GM19023 (cell line): ENCODE data around the gene TMEM244.
"Not testable (repeated sequence)": the region's sequence is repeated elsewhere in the genome, so short reads cannot be mapped to it uniquely, and the experiment has no call there.

Experiments used
- ATAC-seq: cut with Tn5 transposase; IDR thresholded peaks from one replicate; pipeline ENCODE4 v1.9.1; 2021; ENCODE audit warnings: mild to moderate bottlenecking, moderate library complexity; ENCODE audit not compliant: unreplicated experiment

TMEM244 gene

DNA sequence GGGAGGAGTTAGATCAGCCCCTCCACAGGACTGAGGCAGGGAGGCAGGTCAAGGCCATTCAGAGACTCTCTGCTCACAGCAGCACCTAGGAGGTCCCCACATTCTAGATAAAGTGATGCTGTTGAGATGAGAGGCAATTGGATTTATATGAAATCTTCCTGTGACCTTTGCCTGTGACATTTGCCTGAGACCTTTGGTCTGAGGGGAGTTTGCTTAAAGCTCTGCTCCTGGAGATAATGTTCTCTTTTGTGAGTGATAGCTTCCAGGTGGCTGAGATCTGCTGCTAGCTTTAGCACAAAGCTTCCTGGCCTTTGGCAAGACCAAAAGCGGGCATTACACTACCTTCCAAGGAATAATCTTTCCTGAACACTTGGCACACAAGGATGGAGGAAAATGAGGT lies 43.3 kb downstream of the TMEM244 start:
- no peak for ATAC-seq

DNA sequence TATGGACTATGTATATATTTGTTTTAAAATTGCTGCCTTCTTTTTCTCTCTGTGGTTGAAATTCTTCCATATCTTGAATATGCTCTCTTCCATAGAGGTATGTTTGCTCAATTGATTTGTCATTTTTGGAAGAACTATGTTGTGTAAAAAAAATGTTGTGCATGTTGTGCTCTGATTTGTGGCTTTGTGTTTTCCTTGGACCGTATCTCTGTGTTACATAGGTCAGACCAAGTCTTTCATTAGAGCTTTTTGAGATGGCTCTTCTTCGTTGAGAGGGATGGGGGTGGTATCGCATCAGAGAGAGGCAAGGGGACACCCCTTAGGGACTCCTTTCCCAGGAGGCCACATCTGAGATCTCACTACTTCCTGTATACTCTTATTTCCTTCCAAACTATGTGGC lies 43.8 kb downstream of the TMEM244 start:
- no peak for ATAC-seq

DNA sequence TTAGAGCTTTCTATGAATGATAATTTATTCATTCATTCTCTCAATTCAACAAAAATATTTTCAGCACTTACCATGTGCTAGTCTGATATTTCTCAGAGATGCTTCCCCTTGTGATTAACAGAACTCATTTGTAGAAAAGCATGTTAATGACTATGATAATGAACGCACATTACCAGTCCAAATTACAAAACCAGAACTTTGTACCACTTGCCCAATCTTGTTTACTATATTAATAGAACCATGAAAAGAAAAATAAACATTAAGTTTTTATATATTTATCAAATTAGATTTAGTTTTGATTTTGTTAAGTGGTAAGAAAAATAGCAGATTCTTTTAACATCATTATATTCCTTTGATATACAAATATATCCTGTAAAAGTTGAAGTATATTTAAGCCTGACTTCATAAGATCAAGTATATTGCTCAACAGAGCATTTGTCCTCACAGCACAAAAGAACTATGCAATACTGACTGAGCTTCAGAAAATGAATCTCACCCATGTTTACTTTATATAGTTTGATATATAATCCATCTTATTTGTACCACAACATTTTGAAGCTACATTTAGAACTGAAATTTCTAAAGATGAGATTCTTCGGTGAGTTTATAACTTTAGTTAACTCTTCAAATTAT lies 48.9 kb downstream of the TMEM244 start:
- ATAC-seq, result no peak

DNA sequence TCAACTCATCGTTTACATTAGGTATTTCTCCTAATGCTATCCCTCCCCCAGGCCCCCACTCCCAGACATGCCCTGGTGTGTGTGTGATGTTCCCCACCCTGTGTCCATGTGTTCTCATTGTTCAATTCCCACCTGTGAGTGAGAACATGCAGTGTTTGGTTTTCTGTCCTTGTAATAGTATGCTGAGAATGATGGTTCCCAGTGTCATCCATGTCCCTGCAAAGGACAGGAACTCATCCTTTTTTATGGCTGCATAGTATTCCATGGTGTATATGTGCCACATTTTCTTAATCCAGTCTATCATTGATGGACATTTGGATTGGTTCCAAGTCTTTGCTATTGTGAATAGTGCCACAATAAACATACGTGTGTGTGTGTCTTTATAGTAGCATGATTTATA lies 54.0 kb downstream of the TMEM244 start:
- not testable (repeated sequence) for ATAC-seq

DNA sequence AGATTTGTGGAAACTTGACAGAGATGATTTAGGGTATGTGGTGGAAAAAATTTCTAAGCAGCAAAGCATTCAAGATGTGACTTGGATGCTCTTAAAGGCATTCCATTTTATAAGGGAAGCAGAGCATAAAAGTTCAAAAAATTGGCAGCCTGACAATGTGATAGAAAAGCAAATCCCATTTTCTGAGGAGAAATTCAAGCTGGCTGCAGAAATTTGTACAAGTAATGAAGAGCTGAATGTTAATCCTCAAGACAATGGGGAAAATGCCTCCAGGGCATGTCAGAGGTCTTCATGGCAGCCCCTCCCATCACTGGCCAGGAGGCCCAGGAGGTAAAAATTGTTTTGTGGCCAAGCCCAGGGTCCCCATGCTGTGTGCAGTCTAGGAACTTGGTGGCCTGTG lies 58.2 kb downstream of the TMEM244 start:
- ATAC-seq, result not testable (repeated sequence)

DNA sequence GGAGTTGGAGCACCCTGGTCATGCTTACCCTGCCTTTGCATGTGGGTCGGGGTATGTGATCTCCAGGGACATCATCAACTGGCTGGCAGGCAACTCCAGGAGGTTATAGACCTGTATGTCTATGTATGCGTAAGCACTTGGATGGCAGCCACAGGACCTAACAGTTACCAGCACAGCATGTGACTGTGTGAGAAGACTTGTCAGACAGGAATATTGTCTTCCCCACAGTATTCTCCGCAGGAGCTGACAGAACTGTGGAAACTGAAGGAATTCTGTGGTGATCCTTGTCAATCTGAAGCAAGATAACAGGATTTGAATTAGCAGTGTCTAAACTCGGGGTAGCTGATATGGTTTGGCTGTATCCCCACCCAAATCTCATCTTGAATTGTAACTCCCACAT lies 59.2 kb downstream of the TMEM244 start:
- ATAC-seq, result no peak

DNA sequence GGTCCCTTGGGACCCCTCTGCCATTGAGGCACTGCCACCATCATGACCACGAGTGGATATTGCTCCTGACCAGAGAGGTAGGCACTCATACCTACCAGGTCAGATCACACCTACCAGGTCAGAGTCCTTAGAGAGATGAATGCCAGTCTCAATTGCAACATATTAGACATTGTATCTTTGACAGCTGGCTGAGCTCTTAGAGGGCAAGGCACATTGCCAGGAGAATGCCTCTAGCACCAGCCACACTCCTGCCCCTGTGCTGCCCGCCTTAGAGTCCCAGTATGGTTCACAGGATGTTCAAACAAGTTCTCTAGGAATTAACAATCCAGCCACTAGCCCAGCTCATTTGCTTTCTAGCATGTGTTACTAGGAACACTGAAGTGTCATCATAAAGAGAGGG lies 65.9 kb downstream of the TMEM244 start:
- no peak for ATAC-seq

DNA sequence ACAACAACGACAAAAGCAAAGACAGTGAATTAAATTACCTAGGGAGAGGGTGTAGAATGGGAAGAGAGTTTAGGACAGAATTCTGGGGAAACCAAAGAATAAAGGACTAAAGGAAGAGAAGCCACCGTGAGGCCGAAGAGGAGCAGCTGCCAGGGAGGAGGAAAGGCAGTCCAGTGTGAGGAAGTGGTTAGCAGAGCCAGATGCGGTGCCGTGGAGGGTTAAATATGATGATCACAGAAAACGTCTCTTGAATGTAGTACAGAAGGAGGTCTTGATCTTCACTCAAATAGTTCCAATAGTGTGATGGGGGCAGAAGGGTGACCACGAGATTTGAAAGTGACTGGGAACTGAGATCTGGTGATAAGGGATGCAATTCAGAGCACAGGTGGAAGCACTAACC lies 67.7 kb downstream of the TMEM244 start:
- no peak for ATAC-seq

DNA sequence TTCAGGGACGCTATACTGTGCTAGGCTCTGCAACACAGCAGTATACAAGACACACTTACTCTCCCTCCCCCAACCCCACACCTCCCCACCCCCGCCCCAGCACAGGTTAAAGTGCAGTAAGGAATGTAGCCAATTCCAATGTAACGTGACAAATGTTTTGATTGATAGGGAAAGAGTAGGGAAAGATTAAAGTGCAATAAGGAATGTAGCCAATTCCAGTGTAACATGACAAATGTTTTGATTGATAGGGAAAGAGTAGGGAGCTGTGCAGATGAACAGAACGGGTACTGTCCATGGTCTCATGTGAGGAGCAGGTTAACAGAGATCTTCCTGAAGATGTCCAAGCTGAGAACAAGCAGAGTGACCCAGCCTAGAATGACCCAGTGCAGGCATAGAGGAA lies 69.1 kb downstream of the TMEM244 start:
- no peak for ATAC-seq

DNA sequence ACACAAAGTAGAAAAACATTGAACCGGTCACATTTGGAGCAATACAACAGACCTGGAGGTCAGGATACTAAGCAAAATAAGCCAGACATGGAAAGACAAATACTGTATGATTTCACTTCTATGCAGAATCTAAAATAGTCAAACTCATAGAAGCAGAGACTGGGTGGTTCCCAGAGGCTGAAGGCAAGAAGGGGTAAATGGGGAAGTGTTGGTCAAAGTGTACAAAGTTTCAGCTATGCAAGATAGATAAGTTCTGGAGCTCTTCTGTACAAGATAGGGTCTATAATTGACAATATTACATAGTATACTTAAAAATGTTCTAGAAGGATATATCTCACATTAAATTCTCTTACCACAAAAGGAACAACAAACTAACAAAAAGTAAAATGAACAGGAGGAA lies 70.3 kb downstream of the TMEM244 start:
- ATAC-seq, result no peak

DNA sequence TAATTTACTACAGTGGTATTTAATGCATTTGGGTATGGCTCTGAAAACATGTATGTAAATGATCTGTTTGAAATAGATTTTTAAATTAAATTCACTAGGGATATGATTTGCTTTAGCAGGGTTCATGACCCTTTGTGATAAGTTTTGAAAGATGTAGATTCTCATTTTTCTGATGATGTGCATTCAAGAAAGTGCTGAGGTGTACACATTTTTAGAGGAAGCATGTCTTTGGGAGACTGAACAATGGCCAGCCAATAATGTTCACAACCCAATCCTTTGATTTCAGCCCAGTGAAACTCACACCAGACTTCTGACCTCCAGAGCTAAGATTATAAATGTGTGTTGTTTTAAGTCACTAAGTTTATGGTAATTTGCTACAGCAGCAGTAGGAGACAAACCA lies 71.1 kb downstream of the TMEM244 start:
- no peak for ATAC-seq

DNA sequence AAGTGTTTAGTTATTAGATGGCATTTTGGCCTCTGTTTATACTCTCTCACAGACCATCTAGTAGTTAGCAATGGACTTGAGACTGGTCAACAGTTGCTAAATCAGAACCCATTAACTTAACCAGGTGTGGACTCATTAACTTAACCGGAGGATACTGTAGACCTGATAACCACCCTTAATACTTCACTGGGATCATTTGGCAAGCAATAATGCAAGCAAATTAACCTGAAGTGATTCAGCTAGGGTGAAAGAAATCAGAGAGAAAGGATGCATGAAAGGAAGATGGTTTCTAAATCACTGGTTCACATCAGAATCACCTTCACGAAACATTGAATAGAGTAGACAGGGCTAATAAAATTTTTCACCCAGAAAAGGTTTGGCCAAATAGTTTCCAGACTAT lies 73.3 kb downstream of the TMEM244 start:
- no peak for ATAC-seq

DNA sequence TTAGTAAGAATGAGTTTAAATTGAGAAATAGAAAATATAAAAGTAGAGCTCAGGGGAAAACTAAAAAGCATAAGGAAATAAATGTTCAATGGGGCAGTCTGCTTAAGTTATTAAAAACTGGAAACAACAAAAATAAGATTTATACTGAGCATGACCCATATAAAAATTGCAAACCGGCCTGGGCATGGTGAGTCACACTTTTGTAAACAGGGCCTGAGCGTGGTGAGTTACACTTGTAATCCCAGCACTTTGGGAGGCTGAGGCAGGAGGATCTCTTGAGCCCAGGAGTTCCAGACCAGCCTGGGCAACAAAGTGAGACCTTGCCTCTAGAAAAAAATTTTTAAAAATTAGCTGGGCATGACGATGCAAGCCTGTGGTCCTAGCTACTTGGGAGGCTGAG lies 74.6 kb downstream of the TMEM244 start:
- no peak for ATAC-seq

DNA sequence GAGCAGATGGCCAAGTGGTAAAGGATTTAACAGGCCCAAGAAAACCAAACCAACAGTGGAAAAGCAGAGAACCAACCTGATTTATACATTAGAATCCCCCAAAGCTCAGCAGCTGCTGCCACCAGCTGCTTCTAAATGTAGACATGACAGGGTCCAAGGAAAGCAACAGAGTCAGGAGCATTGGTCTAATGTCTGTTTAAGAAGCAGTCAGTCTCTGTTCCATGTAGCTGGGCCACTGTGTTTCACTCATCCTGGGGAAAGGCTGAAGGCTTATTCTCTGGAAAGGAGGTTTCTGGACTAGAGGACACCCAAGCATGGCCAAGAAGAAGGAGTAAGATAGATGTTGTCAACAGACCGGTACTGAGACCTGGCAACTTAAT lies 75.4 kb downstream of the TMEM244 start:
- ATAC-seq, result no peak

DNA sequence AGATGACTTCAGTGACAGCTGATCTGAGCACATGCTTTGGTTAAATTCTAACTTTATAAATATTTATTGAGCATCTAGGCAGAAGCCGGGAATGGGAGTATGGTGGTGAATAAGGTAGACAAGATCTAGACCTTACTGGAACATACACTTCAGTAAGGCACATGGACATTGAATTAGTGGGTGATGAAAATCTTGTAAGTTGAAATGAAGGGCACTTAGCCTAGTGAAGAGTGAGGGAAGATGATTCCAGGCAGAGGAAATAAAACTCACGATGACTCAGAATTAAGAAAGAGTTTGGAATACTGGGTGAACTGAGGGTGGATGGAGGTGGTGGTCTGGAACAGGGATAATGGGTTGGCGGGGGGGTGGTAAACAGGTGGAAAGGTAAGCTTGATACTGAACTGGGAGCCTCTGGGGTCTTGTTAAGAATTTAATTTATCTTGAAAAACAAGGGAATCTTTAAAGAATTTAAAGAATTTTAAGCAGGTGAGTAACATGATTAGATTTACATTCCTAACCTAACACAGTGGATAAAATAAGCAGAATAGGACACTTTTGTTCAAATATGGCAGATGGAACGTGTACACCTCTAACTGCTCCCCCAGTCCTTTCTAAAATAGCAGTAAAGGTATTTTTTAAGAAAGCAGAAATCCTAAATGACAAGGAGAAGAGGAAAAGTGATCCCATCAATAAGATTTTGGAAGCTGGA lies 75.9 kb downstream of the TMEM244 start:
- no peak for ATAC-seq
